Esophagus muscularis mucosa (tissue), 3 donors: ENCODE measurements around the gene TMEM250.

Experiments used
- POLR2A ChIP-seq: fragments of 450-650 bp; IDR thresholded peaks from one replicate; pipeline ENCODE4 v1.6.1; 2017; ENCODE audit warnings: antibody characterized with exemption, moderate library complexity, mild to moderate bottlenecking, low read depth
- TF ChIP-seq, protein P1 (sequence below), 3 experiments: fragments of 200-600 bp in 2 of 3; fragments of 450-650 bp in 1 of 3; sonication (generic) in 2 of 3; IDR thresholded peaks; one replicate each; pipeline ENCODE4 v1.5.1; 2017 to 2019; ENCODE audit warnings: antibody characterized with exemption in 3 of 3, mild to moderate bottlenecking in 2 of 3, moderate library complexity in 1 of 3

DNA sequence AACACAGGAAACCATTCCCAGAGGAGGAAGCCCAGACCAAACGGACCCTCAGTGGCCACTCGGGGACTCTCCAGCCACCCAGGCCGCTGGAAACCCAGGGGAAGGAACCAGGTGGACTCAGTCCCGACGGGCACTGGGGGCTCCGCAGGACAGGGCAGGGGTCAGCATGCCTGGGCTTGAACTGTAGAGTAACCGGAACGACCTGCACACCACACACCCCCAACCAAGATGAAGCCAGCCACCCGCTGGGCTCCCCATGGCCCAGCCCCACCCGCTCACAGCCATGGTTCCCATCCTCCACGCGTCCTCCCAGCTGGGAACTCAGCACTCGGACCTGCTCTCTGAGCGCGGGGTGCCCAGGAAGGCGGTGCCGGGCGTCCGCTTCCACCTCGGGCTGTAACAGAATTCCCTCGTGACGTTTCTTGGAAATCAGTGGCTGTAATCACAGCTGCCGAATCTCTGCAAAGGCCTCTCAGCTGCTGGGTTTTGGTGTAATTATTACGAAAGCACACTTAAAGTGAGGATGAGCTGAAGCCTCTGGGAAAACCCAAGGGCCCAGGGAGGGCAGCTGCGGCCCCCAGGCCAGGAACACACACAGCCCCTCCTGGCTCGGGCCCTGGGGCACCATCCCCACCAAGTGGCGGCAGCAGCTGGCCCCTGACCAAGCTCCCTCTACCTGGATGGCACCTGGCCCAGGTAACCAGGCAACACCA, 37.4 kb downstream of the TMEM250 start:
- TF ChIP-seq, protein P1, sequence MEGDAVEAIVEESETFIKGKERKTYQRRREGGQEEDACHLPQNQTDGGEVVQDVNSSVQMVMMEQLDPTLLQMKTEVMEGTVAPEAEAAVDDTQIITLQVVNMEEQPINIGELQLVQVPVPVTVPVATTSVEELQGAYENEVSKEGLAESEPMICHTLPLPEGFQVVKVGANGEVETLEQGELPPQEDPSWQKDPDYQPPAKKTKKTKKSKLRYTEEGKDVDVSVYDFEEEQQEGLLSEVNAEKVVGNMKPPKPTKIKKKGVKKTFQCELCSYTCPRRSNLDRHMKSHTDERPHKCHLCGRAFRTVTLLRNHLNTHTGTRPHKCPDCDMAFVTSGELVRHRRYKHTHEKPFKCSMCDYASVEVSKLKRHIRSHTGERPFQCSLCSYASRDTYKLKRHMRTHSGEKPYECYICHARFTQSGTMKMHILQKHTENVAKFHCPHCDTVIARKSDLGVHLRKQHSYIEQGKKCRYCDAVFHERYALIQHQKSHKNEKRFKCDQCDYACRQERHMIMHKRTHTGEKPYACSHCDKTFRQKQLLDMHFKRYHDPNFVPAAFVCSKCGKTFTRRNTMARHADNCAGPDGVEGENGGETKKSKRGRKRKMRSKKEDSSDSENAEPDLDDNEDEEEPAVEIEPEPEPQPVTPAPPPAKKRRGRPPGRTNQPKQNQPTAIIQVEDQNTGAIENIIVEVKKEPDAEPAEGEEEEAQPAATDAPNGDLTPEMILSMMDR (IDR thresholded peaks at IDR 0.05), result no peak
- TF ChIP-seq POLR2A, result no peak
